ENCODE results near the gene PSAT1.

DNA sequence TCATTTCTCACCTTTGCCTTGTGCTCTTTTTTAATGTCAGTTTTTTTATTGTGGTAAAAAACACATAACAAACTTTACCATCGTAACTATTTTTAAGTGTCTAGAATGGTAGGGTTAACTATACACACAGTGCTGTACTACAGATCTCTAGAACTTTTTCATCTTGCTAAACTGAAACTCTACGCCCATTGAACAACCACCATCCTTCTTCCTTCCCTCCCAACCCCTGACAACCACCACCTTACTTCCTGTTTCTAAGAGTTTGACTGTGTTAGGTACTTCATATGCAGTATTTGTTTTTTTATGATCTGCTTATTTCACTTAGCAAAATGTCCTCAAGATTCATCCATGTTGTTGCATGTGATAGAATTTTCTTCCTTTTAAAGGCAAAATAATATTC lies 54.9 kb downstream of the PSAT1 start:
- TF ChIP-seq, protein P1, sequence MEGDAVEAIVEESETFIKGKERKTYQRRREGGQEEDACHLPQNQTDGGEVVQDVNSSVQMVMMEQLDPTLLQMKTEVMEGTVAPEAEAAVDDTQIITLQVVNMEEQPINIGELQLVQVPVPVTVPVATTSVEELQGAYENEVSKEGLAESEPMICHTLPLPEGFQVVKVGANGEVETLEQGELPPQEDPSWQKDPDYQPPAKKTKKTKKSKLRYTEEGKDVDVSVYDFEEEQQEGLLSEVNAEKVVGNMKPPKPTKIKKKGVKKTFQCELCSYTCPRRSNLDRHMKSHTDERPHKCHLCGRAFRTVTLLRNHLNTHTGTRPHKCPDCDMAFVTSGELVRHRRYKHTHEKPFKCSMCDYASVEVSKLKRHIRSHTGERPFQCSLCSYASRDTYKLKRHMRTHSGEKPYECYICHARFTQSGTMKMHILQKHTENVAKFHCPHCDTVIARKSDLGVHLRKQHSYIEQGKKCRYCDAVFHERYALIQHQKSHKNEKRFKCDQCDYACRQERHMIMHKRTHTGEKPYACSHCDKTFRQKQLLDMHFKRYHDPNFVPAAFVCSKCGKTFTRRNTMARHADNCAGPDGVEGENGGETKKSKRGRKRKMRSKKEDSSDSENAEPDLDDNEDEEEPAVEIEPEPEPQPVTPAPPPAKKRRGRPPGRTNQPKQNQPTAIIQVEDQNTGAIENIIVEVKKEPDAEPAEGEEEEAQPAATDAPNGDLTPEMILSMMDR (IDR thresholded peaks at IDR 0.05): no peak
- TF ChIP-seq POLR2A (IDR thresholded peaks at IDR 0.05): no peak

All from tibial nerve (tissue), 3 donors.